AG04450 (cell line): ENCODE data around the gene KCNK10. TPM values are rescaled to one million over a fixed set of nuclear protein-coding genes. Genes with fewer than 3 reads are reported as not detected.

ENCODE experiments used
- CTCF ChIA-PET: fragments of 300-600, 350-600 bp; formaldehyde crosslinking; extraction: SDS; loops from one replicate; lab custom pipeline; 2022; ENCODE audit warnings: antibody characterized with exemption, inconsistent platforms; lab: Charles Lee
- POLR2A ChIA-PET: fragments of 350-600 bp; formaldehyde crosslinking; extraction: SDS; loops from one replicate; lab custom pipeline; 2021; ENCODE audit warnings: antibody characterized with exemption, inconsistent platforms; lab: Yijun Ruan, JAX
- DNase-seq: peaks from one replicate; pipeline ENCODE4 v3.0.0-alpha.2; 2011; ENCODE audit warnings: low read depth, low spot score
- H3K27ac ChIP-seq: one replicate; pipeline ENCODE4 v1.5.1; 2012; ENCODE audit warnings: low read depth, low read length, control low read depth
- H3K27me3 ChIP-seq: one replicate; pipeline ENCODE4 v1.6.0; 2012; ENCODE audit warnings: low read length; ENCODE audit not compliant: control insufficient read depth, insufficient read depth
- H3K4me3 ChIP-seq: 2 replicates; pipeline ENCODE4 v1.5.1; 2011; ENCODE audit warnings: mild to moderate bottlenecking, low read depth, low read length, control low read depth
- H3K9me3 ChIP-seq: 2 replicates; pipeline ENCODE4 v1.5.1; 2012; ENCODE audit warnings: low read length; ENCODE audit not compliant: control insufficient read depth, insufficient read depth
- CTCF ChIP-seq: IDR thresholded peaks from 2 replicates; pipeline ENCODE4 v1.5.1; 2011; ENCODE audit warnings: low read depth, low read length, control low read depth, inconsistent platforms
- polyA plus RNA-seq: library from polyadenylated mRNA; depleted of rRNA; stranded (reverse); fragments of >200 nt; gene quantifications from 2 replicates; pipeline ENCODE4 v1.2.3, GENCODE V29; 2011

KCNK10 gene
- polyA plus RNA-seq, 1 experiment, result not detected

GRCh38 chr14:88247228-88247627, 75.8 kb downstream of the KCNK10 start:
- TF ChIP-seq CTCF, result no peak
- ChIA-PET POLR2A (no interaction called here), CTCF (no interaction called here)
- Histone ChIP-seq H3K27me3 (no peaks in the 10 kb centered on the region), H3K9me3 (no peaks in the 10 kb centered on the region), H3K4me3 (no peak overlapping the region), H3K27ac (no peak overlapping the region)
- DNase-seq, result no peak

GRCh38 chr14:88245321-88245720, 77.7 kb downstream of the KCNK10 start:
- CTCF ChIA-PET, result interaction anchor here (0.7 kb wide), 1 partner anchor 9 kb away, joined by 3 read pairs; no protein-coding TSS in a partner anchor
- H3K9me3 ChIP-seq, result no peaks in the 10 kb centered on the region
- no peak for DNase-seq
- no peak for TF ChIP-seq CTCF
- no peak overlapping the region for H3K4me3 ChIP-seq
- POLR2A ChIA-PET, result no interaction called here
- no peaks in the 10 kb centered on the region for H3K27me3 ChIP-seq
- H3K27ac ChIP-seq, result no peak overlapping the region

- CTCF ChIA-PET, result no interaction called here
- no peak for DNase-seq
- no peak overlapping the region for H3K4me3 ChIP-seq
Measured at GRCh38 chr14:88243946-88244345, 79.1 kb downstream of the KCNK10 start.

GRCh38 chr14:88242446-88242845, 80.6 kb downstream of the KCNK10 start:
- TF ChIP-seq CTCF, result no peak
- Histone ChIP-seq H3K9me3 (no peaks in the 10 kb centered on the region), H3K4me3 (no peak overlapping the region), H3K27me3 (no peaks in the 10 kb centered on the region), H3K27ac (no peak overlapping the region)
- ChIA-PET POLR2A (no interaction called here), CTCF (no interaction called here)
- no peak for DNase-seq

More at GRCh38 chr14:88243946-88244345, 79.1 kb downstream of the KCNK10 start:
- no peak for TF ChIP-seq CTCF
- H3K27me3 ChIP-seq, result no peaks in the 10 kb centered on the region
- POLR2A ChIA-PET, result no interaction called here
- no peaks in the 10 kb centered on the region for H3K9me3 ChIP-seq
- H3K27ac ChIP-seq, result no peak overlapping the region

- DNase-seq, result no peak
- ChIA-PET POLR2A (no interaction called here), CTCF (no interaction called here)
- Histone ChIP-seq H3K4me3 (no peak overlapping the region), H3K27ac (no peak overlapping the region), H3K27me3 (no peaks in the 10 kb centered on the region), H3K9me3 (no peaks in the 10 kb centered on the region)
- TF ChIP-seq CTCF, result no peak
Measured at GRCh38 chr14:88241810-88242209, 81.3 kb downstream of the KCNK10 start.
